NCI-H82 treated with DMSO at 0.1 percent for 48 hours (cell line): ENCODE results near the gene RIPK3.
"Not testable (repeated sequence)": the region's sequence is repeated elsewhere in the genome, so short reads cannot be mapped to it uniquely, and the experiment has no call there.

Experiments
- DNase-seq: peaks from one replicate; lab custom pipeline; 2025; ENCODE audit not compliant: unreplicated experiment; lab: John Stamatoyannopoulos, UW

The RIPK3 gene

DNA sequence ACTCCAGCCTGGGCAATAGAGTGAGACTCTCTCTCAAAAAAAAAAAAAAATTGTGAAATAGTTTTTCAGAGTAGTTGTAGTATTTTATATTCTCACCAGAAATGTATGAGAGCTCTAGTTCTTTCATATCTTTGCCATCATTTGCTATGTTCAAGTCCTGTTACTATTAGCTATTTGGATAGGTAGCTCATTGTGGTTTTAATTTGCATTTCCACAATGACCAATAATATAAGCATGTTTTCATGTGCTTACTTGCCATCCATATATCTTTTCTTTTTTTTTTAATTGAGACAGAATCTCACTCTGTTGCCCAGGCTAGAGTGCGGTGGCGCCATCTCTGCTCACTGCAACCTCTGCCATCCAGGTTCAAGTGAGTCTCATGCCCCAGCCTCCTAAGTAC, 8.4 kb upstream of the RIPK3 start:
- DNase-seq: no peak

DNA sequence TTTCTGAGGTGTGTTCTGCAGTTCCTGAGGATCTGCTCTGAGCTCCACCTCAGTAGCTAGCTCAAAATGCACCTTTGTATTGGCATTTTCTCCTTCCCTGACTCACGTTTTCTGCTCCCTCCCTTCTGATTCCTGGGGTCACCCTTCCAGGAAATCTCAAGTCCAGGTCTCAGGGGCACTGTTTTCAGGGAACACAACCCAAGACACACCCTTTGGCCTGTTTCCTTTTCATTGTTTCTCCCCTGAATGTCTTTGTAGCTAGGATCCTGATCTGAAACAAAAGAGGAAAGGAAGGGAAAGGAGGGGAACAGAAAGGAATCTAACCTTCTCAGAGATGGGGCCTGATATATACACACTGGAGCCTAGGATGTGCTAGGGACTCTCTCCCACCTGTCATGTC, 7.3 kb upstream of the RIPK3 start:
- no peak for DNase-seq

GRCh38 chr14:24343795-24344660, 4.2 kb upstream of the RIPK3 start:
- no peak for DNase-seq

GRCh38 chr14:24342889-24343288, 3.1 kb upstream of the RIPK3 start:
- no peak for DNase-seq

DNA sequence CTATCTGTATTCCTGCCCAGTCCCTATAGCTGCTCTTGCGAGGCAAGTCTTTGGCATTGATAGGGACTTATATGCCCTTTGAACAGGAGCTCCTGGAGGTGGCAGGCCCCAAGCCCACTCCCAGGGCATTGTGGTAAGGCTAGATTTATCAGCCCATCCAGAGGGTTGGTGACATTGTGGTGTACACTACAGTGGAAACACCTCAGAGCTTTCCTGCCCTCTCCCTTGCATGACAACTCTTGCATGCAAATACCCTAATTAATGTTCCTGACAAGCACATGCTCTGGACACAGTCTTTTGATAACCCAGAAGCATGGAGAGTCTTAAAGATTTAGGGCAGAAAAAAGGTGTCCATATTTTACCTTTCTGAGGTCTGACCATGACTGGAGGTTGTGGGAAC, 815 bp upstream of the RIPK3 start:
- no peak for DNase-seq

- DNase-seq: no peak
These were observed 948 bp downstream of the RIPK3 start for GRCh38 chr14:24338843-24339242.

- no peak for DNase-seq
These were observed 2.0 kb downstream of the RIPK3 start for GRCh38 chr14:24337824-24338175.

GRCh38 chr14:24337144-24337823, 2.5 kb downstream of the RIPK3 start:
- DNase-seq: no peak

DNA sequence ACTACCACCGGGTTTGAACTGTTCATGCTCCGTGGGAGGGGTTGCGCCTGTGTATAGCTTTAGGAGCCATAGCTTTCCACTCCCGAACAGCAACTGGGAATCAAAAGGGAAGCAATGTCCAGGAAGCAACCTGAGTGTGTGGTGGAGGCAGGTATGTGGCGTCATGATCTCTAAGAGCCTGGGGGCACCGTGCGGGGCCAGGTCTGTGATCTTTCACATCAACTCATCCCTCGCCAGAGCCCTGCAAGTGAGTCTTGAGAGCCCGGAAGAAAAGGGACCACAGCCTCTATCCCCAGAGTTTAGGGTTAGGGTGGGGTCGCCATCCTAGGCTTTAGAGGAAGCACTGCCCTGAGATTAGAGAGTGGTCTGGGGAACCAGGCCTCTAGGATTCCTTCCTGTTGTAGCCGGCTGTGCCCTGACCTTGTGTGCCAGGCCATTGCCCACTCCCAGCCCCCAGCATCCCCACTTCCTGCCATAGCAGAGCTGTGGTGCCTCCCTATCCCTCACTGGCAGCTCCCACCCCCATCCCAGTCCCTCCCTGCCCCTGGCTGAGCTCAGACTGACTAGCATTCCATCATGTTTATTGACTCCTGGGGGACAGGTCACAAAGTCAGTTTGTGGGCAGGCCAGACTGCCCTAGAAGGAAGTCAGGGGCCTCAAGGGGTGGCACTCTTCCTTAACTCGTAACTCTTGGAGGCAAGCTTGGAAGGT, 4.2 kb downstream of the RIPK3 start:
- DNase-seq: no peak

DNA sequence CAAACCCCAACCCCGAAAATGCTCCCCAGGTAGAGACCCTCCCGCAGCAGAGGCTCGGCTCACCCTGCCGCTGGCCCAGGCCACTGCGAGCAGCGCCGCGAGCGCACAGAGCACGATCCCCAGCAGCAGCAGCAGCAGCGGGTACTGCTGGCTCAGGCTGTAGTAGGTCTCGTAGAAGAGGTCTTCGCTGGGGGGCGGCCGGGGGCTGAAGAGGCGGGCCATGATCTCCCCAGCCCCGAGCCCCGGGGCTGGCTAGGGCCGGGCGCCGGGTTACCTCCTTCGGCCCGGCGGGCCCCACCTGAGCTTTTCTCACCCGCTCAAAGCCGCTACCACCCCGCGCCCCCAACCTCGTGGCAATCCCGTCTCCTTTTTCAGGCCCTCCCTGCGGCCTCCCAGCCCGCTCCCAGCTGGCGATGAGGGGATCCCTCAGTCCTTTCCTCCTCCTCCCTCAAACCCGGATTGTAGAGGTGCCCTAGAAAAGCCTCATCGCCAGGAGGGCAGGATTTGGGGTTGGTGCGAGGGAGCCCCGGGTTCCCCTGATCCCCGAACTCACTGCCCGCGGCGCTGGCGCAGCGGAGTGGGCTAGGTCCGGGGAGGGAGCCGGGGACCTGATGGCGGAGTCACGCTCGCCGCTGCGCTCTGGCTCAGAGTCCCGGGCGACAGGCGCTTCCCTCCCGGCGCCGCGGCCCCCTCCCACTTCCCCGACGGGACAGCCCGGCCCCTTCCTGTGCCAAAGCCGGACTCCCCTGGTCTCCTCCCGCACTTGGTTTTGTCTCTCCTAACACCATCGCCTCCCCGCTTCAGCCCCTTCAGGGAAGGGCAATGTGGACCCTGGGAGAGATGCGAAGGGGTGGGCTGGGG, 5.1 kb downstream of the RIPK3 start, which contains the start of gene ADCY4:
ADCY4 (minus strand) TSS at position 641 of the 861 bp plus-strand sequence; CDS start at position 222, 419 bp downstream.
- DNase-seq: no peak

DNA sequence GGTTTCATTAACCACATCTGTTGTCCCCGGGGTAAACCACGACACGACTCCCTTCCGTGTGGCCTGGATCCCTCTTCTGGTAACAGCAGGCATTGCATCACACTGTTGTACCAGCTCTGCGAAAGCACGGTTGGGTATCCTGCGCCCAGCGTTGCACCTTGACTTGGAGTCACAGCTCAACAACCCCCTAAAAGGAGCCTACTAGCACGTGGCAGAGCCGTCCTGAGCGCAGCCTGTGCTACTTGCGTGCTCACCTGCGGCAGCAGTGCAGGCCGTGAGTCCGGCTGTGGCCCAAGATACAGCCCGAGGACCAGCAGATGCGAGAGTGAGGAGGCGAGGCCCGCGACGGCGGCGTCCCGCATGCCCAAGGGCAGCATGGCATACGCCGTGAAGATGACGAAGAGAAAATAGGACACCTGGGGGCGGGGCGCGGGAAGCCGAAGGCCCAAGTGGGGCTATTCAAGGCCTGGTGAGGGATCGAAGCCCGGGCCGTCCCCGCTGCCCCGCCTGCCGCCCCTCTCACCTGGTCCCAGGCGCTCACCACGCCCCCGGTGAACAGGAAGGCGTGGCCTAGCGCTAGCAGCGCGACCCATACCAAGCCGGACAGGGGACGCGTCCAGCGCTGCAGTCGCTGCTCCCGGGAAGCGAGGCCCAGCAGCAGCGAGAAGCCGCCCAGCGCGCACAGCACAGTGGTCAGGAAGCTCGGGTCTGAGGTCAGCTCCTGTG, 7.4 kb downstream of the RIPK3 start:
- no peak for DNase-seq

GRCh38 chr14:24331731-24332267, 8.0 kb downstream of the RIPK3 start:
- DNase-seq: no peak

GRCh38 chr14:24330973-24331674, 8.7 kb downstream of the RIPK3 start:
- DNase-seq: no peak

DNA sequence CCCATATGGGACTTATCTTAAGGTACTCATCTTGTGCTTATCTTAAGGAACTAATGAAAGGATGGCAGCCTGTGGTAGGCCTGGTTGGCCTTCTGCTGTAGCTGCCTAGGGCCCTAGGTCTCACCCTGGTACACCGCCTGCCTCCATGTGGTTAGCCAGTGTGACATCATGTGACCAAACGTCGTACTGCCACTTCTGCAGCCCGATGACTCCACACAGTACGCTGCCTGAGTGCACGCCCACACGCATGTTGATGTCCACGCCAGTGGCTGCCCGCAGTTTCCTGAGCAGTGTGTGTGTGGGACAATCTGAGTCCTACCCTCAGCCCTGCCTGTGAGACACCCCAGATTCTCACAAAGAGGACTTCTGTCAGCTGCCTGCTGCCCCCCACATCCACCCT, 10.1 kb downstream of the RIPK3 start:
- no peak for DNase-seq

DNA sequence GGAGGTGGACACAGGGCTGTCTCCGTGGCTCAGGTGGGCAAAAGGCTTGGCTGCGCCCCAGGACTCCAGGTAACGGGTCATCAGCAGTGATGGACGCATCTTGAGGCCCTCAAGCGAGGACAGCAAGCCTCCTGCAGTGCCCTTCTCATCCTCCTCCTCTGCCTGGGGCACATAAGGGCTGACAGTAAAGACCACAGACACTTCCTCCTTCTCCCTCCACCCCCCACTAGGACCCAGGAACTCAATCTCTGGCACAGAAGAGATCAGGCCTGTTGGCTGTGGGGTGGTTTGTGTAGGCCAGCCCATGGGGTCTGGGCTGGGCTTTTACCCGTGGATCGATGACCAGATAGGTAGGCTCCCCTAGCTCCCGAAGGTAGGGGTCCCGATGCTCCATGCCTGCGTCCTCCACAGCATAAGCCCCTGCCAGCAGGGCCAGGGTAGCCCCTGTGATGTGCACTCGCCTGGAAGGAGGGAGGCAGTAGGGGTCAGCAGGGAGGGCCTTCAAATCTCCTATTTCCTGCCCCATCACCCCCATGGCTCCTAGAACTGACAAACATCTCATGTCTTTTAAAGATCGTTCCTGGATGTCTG, 10.6 kb downstream of the RIPK3 start:
- DNase-seq: no peak

GRCh38 chr14:24327914-24328313, 11.9 kb downstream of the RIPK3 start:
- DNase-seq: not testable (repeated sequence)

DNA sequence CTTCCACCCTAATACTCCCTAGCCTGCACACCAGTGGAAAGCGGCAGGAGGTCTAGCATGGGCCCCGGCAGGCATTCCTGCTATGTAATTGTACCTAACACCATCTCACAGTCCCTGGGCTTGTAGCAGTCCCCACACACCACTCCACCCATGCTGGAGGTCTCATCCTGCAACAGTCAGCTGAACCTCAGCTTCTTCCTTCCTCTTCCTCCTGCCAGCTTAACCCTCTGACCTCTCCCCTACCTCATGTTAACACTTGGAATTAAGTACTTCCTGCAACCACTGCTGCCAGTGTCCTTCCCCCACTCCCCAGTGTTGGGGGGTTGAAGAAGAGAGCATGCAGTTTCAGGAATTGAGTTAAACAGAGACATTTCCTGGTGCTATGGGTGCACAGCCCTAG, 12.5 kb downstream of the RIPK3 start:
- DNase-seq: no peak

DNA sequence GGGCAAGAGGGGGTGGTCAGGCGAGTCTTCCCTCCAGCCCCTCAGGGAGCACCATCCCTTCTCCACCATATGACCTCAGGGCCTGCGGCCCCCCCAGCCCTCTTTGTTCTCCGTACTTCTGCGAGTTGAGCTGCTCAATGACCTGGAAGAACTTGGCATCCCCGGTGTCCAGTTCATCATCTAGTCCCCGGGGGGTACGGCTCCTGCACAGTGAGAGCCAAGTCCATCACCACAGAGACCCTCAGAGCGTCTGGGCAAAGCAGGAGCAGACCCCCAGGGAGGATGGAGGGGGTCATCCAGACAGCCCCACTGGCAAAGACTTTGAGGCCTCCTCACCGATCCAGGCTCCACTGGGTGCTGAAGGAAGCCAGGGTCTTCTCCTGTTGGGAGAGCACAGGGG, 13.8 kb downstream of the RIPK3 start:
- DNase-seq: no peak

DNA sequence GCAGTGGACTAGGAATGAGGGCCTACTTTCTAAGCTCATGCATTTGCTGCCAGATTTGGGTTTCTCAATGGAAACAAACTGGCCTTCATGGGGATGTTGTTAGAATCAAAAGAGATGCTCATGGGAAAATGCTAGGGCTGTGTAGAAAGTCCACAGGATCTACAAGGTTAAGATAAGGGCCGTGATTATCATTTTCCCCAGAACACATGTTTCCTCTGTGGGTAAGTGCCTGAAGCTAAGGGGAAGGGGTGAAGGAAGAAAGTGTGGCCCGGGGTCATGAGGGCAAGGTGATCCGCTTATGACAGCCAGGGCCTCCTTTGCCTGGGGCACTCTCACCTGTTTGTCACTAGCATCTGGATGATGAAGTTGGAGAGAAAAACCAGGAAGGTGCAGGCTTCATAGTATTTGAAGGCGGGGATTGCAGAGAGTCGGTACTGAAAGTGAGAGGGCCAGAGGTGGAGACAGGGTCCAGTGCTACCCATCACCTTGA, 14.7 kb downstream of the RIPK3 start:
- DNase-seq: no peak
